ENCODE results near the gene CRK.

Gene CRK

DNA sequence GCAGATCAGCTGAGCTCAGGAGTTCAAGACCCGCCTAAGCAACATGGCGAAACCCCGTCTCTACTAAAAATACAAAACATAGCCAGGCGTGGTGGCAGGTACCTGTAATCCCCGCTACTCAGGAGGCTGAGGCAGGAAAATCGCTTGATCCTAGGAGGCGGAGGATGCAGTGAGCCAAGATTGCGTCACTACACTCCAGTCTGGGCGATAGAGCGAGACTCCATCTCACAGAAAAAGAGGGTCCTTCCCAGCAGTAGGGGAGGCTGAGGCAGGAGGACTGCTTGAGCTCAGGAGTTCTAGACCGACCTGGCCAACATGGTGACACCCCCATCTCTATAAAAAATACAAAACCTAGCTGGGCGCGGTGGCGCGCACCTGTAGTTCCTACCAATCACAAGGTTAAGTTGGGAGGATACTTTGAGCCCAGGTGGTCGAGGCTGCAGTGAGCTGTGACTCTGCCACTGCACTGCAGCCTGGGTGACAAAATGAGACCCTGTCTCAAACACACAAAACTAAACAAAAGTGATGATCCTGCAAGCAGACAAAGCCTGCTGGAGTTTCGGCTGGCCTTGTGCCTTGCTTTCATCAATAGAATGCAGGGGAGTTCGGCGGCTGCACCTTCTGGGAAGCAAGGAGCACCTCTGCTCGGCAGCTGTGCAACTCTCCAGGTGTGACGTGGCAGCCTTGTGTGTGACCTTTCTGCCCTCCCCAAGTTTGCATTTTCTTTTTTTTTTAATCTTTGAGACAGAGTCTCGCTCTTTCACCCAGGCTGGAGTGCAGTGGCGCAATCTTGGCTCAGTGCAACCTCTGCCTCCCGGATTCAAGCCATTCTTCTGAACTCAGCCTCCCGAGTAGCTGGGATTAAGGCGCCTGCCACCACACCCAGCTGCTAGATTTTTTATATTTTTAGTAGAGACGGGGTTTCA lies 43.6 kb downstream of the CRK start:
- no peak for DNase-seq (ENCODE audit: low read depth in 1 of 2, low spot score in 1 of 2)
- H3K27ac ChIP-seq (replicated peaks) = no peak overlapping the region
- TF ChIP-seq, protein P1, sequence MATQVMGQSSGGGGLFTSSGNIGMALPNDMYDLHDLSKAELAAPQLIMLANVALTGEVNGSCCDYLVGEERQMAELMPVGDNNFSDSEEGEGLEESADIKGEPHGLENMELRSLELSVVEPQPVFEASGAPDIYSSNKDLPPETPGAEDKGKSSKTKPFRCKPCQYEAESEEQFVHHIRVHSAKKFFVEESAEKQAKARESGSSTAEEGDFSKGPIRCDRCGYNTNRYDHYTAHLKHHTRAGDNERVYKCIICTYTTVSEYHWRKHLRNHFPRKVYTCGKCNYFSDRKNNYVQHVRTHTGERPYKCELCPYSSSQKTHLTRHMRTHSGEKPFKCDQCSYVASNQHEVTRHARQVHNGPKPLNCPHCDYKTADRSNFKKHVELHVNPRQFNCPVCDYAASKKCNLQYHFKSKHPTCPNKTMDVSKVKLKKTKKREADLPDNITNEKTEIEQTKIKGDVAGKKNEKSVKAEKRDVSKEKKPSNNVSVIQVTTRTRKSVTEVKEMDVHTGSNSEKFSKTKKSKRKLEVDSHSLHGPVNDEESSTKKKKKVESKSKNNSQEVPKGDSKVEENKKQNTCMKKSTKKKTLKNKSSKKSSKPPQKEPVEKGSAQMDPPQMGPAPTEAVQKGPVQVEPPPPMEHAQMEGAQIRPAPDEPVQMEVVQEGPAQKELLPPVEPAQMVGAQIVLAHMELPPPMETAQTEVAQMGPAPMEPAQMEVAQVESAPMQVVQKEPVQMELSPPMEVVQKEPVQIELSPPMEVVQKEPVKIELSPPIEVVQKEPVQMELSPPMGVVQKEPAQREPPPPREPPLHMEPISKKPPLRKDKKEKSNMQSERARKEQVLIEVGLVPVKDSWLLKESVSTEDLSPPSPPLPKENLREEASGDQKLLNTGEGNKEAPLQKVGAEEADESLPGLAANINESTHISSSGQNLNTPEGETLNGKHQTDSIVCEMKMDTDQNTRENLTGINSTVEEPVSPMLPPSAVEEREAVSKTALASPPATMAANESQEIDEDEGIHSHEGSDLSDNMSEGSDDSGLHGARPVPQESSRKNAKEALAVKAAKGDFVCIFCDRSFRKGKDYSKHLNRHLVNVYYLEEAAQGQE (IDR thresholded peaks at IDR 0.05; ENCODE audit: insufficient replicate concordance, low read depth) = no peak
- TF ChIP-seq POLR2AphosphoS5 (IDR thresholded peaks at IDR 0.05; ENCODE audit: low read depth) (no peak), SPI1 (IDR thresholded peaks at IDR 0.05; ENCODE audit: borderline replicate concordance, low read depth) (no peak), GABPA (IDR thresholded peaks at IDR 0.05; ENCODE audit: low read depth) (no peak)
- TF ChIP-seq, protein P2, sequence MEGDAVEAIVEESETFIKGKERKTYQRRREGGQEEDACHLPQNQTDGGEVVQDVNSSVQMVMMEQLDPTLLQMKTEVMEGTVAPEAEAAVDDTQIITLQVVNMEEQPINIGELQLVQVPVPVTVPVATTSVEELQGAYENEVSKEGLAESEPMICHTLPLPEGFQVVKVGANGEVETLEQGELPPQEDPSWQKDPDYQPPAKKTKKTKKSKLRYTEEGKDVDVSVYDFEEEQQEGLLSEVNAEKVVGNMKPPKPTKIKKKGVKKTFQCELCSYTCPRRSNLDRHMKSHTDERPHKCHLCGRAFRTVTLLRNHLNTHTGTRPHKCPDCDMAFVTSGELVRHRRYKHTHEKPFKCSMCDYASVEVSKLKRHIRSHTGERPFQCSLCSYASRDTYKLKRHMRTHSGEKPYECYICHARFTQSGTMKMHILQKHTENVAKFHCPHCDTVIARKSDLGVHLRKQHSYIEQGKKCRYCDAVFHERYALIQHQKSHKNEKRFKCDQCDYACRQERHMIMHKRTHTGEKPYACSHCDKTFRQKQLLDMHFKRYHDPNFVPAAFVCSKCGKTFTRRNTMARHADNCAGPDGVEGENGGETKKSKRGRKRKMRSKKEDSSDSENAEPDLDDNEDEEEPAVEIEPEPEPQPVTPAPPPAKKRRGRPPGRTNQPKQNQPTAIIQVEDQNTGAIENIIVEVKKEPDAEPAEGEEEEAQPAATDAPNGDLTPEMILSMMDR (IDR thresholded peaks at IDR 0.05; ENCODE audit: insufficient read depth, low read length) = no peak

DNA sequence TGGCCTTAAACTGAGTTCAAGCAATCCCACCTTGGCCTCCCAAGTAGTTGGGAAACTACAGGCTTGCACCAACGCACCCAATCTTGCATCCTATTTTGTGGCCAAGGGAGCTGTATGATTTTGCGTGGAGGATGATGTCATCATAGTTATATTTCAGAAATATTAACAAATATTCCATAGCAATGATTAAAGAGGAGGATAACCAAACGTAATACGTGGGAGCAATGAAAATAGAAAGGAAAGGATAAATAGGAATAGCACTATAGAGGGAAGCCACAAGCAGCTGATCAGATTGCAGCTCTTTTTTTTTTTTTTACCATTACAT lies 53.8 kb downstream of the CRK start:
- TF ChIP-seq POLR2AphosphoS5 (IDR thresholded peaks at IDR 0.05; ENCODE audit: low read depth) (no peak), GABPA (IDR thresholded peaks at IDR 0.05; ENCODE audit: low read depth) (no peak), SPI1 (IDR thresholded peaks at IDR 0.05; ENCODE audit: borderline replicate concordance, low read depth) (no peak)
- TF ChIP-seq, protein P1 (IDR thresholded peaks at IDR 0.05; ENCODE audit: insufficient replicate concordance, low read depth) = no peak
- TF ChIP-seq, protein P2 (IDR thresholded peaks at IDR 0.05; ENCODE audit: insufficient read depth, low read length) = no peak
- H3K4me3 ChIP-seq (replicated peaks; ENCODE audit: insufficient read depth, low read length) = no peak overlapping the region
- no peak for DNase-seq (ENCODE audit: low read depth in 1 of 2, low spot score in 1 of 2)
- H3K27ac ChIP-seq (replicated peaks) = no peak overlapping the region
- no peaks in the 10 kb centered on the region for H3K27me3 ChIP-seq (ENCODE audit: insufficient read depth, poor library complexity, severe bottlenecking)

More for the DNA sequence above, 43.6 kb downstream of the CRK start:
- Histone ChIP-seq H3K4me3 (replicated peaks; ENCODE audit: insufficient read depth, low read length) (no peak overlapping the region), H3K27me3 (ENCODE audit: insufficient read depth, poor library complexity, severe bottlenecking) (no peaks in the 10 kb centered on the region)

DNA sequence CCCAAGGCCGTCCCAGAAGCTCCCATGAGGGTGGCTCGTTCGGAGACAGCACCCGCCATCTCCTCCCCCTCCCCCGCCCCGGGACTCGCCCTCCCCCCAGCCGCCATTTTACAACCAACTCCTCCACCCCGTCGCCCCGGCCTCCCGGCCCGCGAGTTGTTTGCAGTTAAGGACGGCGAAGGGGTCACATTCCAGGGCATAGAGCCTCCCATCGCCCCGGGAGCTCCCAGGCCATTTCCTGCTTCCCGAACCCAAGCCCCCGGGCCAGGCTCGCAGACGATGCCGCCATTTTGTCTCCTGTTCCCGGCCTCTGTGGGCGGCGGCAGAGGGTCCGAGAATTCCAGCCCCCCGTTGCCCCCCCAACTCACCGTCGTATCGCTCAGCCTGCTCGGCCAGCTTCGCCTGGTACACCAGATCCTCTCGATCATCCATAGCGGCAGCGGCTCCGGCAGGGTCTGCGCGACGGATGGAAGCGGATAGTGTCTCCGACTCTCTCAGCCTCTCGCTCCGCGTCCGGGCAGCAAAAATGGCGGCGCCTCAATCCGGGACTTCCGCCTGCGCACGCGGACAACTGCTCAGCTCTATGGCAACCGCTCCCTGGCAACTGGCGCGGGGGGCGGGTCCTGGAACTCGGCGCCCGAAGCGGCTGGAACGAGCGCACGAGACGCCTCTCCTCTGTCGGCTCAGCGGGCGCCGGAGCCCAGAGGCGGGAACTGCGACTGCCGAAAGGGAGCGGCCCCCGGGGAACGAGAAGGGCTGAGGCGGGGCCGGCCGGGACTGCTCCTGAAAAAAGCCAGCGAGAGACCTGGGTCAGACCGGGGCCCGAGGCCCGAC lies 56.1 kb downstream of the CRK start, which contains the start of gene YWHAE:
Gene YWHAE, minus strand, starts transcription at position 544 of the 834 bp plus-strand sequence. Its CDS starts 112 bp downstream, at position 432.
- Histone ChIP-seq H3K27me3 (ENCODE audit: insufficient read depth, poor library complexity, severe bottlenecking) (no peaks in the 10 kb centered on the region), H3K27ac (replicated peaks) (peak within 1 kb of the TSS; percentile 98), H3K4me3 (replicated peaks; ENCODE audit: insufficient read depth, low read length) (peak within 1 kb of the TSS; percentile 84)
- DNase-seq (ENCODE audit: low read depth in 1 of 2, low spot score in 1 of 2) = peak; percentile 77 to 91
- TF ChIP-seq, protein P1 (IDR thresholded peaks at IDR 0.05; ENCODE audit: insufficient replicate concordance, low read depth) = peak; percentile 76
- TF ChIP-seq SPI1 (IDR thresholded peaks at IDR 0.05; ENCODE audit: borderline replicate concordance, low read depth) = peak; percentile 21; the same call in 1 of the 2 replicates
- TF ChIP-seq GABPA (IDR thresholded peaks at IDR 0.05; ENCODE audit: low read depth) = peak; percentile 51
- TF ChIP-seq POLR2AphosphoS5 (IDR thresholded peaks at IDR 0.05; ENCODE audit: low read depth) = peak; percentile 92
- TF ChIP-seq, protein P2 (IDR thresholded peaks at IDR 0.05; ENCODE audit: insufficient read depth, low read length) = no peak

Measured in HL-60 (cell line).